Activated T-cell treated with anti-CD3 and anti-CD28 coated beads for 24 hours (primary cell): Measurements from ENCODE around the gene RNASE4.

Experiments used
- DNase-seq: peaks from one replicate; pipeline ENCODE4 v3.0.0-alpha.2; 2020; ENCODE audit warnings: low read depth

RNASE4 gene

DNA sequence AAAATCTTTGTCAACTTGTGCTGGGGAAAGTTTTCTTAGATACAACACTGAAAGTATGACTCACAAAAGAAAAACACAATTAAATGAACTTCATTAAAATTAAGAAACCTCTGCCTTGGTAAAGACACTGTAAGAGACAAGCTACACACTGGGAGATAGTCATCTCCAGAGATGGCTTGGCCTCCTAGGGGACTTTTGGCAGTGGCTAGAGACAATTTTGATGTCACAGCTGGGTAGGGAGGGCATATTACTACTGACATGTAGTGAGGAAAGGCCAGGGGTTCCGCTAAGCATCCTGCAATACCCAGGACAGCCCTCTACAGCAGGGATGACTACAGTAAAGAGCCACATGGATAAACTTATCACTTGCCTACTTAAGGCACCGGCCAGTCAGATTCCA is 8.7 kb upstream of the RNASE4 start:
- no peak for DNase-seq

DNA sequence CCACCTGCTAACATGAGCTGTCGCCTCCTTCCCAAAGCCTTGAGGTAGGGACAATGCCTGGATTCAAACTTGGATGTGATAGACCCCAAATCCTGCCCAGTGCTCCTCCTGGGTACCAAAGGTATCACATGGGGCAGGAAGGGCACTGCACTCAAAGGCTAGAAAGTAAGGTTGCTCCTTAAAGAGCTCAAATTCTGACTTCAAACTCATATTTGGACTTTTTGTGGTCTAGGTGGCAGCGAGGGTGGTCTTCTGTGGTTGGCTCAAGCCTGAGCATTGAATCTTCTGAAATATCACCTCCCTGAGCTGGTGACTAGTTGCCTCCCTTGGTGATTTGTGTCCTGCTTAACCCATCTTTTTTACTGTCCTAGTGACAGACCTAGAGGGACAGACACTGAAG is 8.3 kb upstream of the RNASE4 start:
- DNase-seq, result no peak

DNA sequence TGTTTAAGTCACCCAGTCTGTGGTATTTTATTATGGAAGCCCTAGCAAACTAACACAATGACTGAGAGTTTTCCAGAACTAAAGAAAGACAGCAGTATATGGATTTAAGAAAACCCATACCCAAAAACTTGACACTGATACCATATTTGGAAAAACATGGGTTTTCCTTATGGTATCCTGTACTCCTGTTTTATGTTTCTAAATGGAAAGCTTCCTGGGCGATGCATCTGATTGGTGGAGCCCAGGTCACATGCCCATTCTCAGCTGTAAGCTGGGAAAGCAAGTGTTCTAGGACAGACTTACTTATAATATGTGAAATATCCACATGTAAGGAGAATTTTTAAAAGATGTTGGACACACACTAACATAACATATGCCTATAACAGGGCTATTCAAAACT is 4.5 kb upstream of the RNASE4 start:
- DNase-seq, result no peak

DNA sequence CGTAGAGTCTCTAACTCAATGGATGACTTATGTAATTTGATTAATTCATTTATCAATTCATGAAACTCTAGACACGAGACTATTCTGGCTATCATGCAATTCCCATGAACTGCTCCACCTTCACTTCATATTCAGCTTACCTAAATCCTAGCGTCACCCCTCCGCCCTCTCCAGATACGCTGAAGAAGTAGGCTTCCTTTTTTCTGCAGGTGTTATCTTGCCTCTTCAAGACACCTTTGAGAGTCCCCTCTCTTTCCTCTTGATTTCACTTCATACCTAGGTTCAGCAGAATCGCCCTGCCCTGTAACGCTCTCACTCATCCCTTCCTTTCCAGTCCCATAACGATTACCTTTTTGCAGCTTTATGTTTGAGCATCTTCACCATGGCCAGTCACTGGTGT is 4.0 kb upstream of the RNASE4 start:
- no peak for DNase-seq

DNA sequence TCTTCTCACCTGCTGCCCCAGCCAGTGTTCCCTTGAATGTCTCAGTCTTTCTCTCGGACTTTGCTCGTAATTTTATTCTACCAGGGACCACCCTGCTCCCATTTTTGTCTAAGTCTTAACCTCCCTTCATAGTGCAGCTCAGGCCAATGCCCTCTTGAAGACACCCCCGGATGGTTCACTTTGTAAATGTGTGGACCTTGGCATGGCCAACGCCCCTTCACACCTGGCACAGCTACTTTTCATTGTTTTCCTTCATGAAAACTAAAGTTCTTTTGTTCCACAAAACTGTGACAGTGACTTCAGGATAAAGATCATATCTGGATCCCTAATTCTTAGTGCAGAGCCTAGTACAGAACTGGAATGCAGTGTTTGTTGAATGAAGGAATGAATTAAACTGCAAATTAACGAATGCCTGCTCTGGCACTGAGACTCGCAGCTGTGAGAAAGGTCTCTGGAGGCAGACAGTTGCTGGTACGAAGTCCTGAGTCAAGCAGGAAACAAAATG is 3.5 kb upstream of the RNASE4 start:
- no peak for DNase-seq

DNA sequence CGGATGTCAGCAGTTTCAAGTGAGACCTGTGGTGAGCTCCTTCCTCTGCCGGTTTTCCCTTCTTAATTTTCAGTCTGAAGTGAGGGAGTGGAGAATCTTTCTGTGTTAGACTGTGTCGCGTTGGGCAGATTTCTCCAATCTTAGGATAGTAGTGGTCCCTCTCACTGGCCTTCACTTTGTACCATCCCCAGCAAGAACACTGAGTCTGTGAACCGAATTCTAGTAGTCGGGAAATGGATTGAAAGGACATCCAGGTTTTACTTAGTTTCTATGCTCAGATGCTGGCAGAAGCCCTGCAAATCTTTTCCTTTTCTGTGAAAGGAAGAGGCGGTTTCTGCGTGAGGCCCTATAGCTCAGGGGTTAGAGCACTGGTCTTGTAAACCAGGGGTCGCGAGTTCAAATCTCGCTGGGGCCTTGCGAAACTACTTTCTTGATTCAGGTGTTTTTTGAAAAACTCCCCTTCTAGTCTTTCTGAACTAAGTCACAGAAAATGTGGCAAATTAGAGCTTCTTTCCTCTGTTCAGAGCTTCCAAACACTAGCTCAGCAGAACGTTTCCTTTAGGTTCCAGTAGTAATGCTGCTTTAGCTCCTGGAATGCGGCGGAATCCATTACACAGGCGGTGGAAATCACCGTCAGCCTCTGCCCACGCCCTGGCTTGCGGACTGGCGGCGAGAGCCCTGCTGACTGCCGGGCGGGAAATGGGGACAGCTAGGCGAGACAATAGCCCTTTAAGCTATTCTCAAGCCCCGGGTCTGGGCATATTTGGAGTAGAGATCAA is 2.8 kb upstream of the RNASE4 start:
- DNase-seq, result peak; percentile 87

DNA sequence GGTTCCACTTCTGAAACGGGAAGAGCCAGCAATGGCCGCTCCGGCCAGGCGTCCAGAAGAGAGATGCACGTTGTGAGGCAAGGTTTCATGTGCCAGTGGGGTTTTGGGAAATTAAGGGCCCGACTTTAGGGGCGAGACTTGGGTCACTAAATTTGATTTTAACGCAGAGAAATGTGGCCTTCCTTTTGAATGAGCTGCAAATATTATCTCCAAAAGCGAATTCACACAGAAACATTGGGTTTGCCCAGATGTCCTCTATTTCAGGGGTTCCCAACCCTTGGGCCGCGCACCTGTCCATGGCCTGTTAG is 2.3 kb upstream of the RNASE4 start:
- no peak for DNase-seq

DNA sequence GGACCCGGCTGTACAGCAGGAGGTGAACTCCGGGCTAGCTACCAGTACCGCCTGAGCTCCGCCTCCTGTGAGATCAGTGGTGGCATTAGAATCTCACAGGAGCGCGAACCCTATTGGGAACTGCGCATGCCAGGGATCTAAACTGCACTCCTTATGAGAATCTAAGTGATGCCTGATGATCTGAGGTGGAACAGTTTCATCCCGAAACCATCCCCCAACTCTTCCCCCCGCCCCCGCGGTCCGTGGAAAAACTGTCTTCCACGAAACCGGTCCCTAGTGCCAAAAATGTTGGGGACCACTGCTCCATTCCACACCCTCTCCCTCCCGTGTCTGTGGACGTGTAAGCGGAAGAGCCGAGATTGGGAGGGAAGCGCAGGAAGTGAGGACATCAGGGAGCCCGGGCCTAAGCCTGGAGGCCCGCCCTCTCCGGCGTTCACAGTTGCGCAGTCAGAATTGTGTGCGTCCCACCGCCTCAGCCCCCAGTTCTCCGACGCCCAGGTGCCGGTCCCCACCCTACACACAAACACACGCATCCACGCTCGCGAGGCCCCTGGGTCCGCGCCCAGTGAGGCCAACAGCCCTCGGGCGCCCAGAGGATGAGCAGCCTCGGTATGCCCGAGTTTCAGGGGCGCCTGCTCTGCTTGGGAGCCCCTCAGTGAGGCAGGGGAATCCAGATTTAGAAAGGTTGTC is 1.8 kb upstream of the RNASE4 start:
- peak; percentile 77 for DNase-seq

DNA sequence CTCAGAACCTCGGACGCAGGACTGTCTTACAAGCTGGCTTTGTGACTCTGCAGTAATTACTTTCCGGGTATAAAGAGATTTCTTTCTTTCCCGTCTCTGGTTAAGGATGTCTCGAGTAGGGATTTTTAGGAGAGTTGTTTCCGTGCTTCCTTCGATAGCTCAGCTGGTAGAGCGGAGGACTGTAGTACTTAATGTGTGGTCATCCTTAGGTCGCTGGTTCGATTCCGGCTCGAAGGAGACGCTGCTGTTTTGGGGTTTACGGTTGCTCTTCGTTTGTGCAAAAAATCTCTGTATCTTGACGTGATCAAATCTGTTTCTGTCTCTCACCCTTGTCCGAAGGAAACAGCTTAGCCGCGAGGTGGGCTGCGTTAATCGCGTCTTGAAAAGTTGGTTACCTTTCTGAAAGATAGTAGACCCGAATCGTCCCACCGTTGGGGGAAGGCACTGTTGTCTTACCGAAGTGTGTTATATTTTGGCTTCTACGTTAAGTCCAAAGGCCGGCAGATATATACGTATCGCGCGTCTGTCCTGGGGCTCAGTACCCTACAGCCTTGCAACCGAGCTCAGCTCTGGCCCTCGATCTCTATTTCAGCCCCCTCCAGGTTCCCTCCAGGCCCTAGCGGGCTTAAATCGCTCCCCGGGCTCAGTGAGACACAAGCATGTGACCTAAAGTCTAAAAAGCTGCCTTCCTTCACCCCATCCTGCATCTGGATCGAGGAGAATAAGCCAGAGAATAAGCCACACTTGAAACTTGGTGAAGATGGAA is 1.1 kb upstream of the RNASE4 start:
- peak; percentile 81 for DNase-seq

DNA sequence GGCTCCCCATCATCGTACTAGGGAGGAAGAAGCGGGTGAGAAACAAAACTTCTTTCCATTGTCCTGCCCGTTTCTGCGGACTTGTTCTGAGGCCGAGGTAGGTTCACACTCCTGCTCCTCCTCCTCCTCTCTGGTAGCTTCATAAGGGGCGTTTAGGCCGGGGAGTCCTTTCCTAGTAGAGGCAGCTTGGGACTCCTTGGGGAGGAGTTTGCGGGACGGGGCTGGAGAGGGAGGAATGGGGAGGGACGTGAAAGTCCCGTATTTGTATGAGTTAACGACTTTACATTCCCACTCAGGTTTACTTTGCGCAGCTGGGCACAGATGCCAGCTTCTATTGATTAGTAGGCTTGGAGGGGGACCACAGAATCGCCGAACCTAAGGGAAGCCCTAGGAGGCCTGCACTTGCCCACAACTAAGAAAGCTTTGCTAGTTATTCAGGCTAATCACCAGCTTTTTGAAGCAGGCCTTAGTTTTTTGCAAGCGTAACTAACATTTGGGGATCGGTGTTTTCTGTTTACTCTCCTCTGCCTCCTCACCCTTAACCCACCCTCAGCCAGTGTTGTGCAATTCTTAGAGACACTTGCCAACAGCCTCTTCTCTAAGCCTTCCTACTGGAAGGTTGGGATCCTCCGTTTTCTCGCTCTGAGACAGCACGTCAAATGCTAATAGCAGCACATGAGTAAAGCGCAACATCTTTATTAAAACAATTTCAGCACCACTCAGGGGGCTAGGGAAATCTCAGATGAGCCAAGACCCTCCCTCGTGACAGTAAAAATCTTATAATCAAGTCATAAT is 499 bp downstream of the RNASE4 start:
- DNase-seq, result no peak

DNA sequence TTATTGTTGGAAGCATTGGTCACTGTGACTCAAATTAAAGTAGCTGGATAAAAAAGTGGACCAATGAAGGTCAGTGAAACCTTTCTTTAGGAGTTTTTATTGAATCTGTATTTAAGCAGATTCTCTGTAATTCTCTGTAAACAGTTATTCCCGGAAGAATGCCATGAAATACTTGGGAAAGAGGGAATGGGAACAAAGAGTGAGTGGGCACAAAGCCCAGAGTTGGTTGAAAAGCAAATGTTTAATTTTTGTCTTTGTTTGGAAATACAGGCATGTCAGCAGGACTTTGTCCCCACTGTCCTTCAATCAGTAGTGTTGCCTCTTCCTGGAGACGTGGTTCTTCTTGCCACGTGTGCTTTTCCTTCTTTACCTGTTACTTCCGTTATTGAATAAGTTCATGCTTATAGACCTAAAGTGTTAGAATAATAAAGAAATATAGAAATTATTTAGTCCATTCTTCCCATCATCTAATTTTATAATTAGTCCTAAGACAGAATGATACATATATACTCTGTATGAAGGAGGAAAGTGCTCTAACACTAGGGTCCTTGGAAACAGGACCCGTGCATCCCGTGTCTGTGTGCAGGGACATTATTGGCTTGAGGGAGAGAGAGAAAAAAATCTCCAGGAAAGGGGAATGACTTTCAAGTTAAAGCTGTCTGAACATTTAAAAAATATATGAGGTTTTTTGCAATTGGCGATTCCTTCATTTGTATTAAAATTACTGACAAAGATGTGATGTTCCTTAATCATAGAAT is 2.2 kb downstream of the RNASE4 start:
- no peak for DNase-seq

DNA sequence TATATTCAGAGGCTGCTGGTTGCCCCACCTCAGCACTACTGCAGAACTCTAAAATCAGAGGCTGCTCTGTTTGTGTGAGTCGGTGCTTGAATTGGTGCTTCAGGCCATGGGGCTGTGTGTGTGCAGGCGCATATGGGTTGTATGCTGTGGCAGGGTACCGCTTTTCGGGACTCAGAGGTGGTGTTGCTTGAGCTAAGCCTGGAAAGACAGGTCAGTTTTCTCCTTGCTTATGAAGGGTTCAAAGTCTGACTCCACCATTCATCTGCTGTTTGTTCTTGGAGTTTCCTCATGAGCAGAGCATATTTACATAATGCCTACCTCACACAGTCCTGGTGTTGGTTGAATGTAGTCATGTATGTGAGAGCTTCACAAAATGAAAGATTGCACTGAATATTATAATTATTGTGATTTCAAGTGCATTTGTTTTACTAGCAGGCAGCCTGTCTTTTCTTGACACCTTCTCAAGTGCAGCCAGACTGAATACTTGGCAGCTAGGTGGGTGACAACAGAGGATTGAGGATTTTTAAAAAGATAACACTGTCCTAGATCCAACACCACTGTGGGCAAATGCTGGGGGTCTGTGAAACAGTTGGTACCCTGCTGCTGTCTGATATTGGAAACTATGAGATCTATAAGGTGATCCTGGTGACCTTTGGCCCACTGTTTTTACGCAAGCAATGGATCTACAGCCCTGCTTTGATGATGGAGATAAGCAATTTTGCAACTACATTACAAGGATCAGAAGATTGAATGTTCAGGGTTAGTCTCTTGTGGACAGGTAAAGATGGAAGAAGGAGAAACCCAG is 3.2 kb downstream of the RNASE4 start:
- no peak for DNase-seq

DNA sequence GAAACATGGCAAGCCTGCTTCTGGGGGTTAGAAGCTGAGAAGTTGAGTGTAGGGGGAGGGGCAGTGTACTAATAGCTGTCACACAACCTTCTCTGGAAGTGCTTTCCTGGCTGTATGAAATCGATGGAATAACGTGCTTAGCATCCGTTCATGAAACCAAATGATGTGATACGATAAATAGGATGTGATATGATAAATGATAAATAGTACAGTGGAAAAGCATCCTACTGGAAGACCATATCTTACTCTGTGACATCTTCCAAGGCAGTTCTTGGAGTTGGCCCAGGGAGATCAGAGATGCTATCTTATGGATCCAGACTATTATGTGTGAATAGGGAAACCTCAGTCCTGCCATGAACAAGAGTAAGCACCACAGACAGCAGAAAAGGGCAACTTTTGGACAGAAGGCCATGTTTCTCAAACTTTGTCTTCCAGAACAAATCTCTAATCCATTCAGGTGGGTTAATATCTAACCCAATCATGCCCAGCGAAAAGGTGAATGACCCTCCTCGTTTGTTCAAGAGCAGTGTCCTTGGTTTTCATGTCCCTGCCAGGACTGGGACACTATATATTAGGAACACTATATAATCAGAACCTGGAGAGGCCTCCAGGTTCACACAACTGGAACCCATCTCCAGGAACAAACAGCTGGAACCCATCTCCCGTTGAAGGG is 3.9 kb downstream of the RNASE4 start, which contains the start of gene ANG:
ANG (plus strand) TSS at position 598 of the 673 bp plus-strand sequence. CDS start 4,801 bp downstream, outside the sequence.
- DNase-seq, result no peak

DNA sequence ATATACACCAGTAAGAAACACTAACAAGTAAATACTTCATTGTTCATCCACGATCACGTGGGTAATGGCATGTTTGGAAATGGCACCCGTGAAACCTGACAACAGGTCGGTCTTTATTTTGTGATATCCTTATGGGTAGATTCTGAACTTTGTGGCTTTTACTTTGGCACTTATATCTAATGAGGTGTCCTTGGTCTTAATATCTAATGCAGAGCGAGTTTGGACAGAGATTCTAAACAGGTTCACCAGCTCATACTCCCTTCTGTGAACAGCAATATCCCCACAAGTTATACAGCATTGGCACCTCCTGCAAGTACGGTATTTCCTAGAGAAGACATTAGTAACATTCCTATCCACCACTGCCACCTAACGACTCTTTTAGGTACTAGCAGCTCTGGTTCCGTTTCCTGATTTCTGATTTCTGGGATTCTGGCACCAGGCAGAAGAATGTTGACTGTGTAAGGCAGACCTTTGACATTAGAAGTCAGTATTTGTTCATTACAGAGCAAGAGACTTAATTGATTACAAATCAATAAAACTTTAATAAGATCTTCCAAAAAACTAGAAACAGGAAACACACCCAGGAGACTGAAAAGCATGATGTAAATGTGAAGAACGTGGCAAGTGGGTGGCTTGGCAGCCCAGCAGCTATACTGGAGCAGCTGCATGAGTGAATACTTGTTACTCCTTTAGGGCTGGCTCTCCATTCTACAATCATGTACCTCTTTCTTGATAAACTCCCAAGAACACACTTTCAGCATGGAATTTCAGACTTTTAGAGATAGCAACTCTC is 6.7 kb downstream of the RNASE4 start:
- DNase-seq, result peak; percentile 26

DNA sequence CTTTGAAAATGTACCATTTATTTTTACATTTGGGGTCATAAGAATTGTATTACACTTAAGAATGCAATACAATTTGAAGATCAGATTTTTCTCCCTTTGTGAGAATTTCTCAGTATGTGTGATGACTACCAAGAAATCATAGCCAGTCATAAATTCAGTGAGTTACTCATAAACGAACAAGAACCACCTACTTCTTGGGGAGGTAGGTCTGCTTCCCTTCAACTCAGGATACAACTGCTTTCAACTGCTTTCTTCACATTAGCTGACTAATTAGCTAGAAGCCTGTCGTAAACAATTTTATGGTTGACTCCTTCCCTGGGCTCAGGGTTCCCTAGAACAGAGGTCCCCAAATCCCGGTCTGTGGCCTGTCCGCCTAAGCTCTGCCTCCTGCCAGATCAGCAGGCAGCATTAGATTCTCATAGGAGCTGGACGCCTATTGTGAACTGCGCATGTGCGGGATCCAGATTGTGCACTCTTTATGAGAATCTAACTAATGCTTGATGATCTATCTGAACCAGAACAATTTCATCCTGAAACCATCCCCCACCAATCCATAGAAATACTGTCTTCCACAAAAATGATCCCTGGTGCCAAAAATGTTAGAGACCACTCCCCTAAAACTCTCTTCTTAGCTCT is 7.9 kb downstream of the RNASE4 start:
- DNase-seq, result no peak

DNA sequence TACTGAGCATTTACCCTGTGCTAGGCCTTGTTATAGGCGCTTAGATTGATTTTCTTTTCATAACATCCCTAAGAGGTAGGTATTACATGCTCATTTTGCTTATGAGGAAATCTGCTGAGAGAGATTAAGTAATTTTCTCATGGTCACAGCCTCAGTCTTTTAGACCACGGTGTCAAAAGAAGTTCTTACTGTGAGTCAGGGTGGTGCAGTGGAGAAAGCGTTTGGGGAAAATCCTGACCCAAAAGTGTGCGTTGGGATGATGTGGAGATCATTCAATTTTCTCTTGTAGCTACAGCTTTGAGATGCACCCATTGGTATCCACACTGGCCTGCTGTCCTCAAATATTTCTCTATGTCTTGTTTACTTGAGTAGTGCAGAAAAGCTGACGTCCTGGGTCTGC is 12.4 kb downstream of the RNASE4 start:
- no peak for DNase-seq

DNA sequence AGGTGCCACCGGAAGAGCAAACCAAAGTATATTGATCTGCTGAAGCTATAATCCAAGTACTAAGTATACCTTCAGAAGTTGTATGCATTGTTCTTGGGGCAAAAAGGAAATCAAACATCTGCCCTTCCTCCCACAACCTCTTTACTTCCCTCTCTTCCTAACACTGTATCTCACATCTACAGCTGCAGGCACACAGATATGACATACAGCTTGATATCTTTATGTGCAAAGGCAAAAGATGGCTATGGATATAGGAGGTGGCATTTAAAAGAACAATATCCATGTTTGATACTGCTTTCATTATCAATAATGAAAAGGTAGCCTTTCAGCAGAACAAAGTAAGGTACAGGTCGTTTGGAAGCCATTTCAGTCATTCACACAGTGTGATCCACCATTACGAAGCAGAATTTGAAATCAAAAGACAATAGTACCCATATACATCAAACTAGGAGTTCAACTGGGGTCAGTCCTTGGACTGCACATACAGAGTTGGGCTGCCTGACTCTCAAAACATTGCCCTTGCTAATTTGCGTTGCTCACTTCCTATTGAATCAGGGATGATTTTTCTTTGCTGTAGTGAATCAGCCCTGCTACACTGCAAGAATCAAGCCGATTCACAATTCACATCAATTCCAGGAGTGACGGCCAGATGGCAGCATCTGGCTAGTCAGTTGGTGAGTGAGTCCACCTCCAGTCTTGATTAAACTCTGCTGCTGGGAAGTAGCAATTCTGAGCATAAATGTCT is 13.1 kb downstream of the RNASE4 start:
- DNase-seq, result peak; percentile 55

DNA sequence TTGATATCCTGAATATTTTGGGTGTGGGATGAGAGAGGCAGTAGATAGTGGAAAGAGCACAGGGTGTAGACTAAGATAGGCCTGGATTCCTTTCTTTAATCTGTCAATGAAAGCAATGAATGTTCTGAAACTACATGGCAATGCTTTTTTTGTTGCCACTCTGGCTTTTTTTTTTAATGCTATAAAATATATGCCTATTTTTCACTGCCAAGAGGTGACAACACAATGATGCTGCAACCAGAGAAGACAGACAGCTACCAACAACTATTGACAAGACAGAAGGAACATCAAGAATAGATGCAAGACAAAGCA is 13.6 kb downstream of the RNASE4 start:
- no peak for DNase-seq
